GM18861 (cell line): Measurements from ENCODE around the gene GCK.
A peak's percentile ranks its signal among the peaks of the same experiment; 100 is the strongest.
"Not testable (repeated sequence)": the region's sequence is repeated elsewhere in the genome, so short reads cannot be mapped to it uniquely, and the experiment has no call there.

Experiments used
- ATAC-seq: cut with Tn5 transposase; IDR thresholded peaks from one replicate; pipeline ENCODE4 v1.9.1; 2021; ENCODE audit not compliant: unreplicated experiment

The GCK gene

GRCh38 chr7:44206008-44206407 is 16.8 kb upstream of the GCK start:
- ATAC-seq = no peak

GRCh38 chr7:44201813-44202212 is 12.6 kb upstream of the GCK start:
- no peak for ATAC-seq

- ATAC-seq = peak; percentile 96
Measured at GRCh38 chr7:44200699-44201461, 11.6 kb upstream of the GCK start, which contains the start of gene YKT6. Gene YKT6, plus strand, starts transcription at chr7:44200978. Its CDS starts 158 bp downstream, at chr7:44201136.

GRCh38 chr7:44200163-44200562 is 10.9 kb upstream of the GCK start:
- ATAC-seq = not testable (repeated sequence)

- no peak for ATAC-seq
Measured at GRCh38 chr7:44197474-44197873, 8.2 kb upstream of the GCK start.

- no peak for ATAC-seq
Measured at GRCh38 chr7:44196450-44196872, 7.2 kb upstream of the GCK start.

- ATAC-seq = no peak
Measured at GRCh38 chr7:44195889-44196288, 6.7 kb upstream of the GCK start.

- no peak for ATAC-seq
Measured at GRCh38 chr7:44194562-44195145, 5.4 kb upstream of the GCK start.

GRCh38 chr7:44194069-44194468 is 4.8 kb upstream of the GCK start:
- no peak for ATAC-seq

GRCh38 chr7:44193011-44193802 is 4.0 kb upstream of the GCK start:
- no peak for ATAC-seq

- no peak for ATAC-seq
Measured at GRCh38 chr7:44191171-44191570, 1.9 kb upstream of the GCK start.

- no peak for ATAC-seq
Measured at GRCh38 chr7:44189993-44190872, 994 bp upstream of the GCK start.

GRCh38 chr7:44188480-44189225 is 586 bp downstream of the GCK start:
- no peak for ATAC-seq

- no peak for ATAC-seq
Measured at GRCh38 chr7:44187636-44188416, 1.4 kb downstream of the GCK start.

- no peak for ATAC-seq
Measured at GRCh38 chr7:44186736-44187135, 2.5 kb downstream of the GCK start.

- no peak for ATAC-seq
Measured at GRCh38 chr7:44185729-44186128, 3.5 kb downstream of the GCK start.

GRCh38 chr7:44184873-44185446 is 4.3 kb downstream of the GCK start:
- no peak for ATAC-seq

GRCh38 chr7:44184206-44184872 is 4.9 kb downstream of the GCK start:
- ATAC-seq = no peak
